Epithelial cell of proximal tubule (primary cell): ENCODE measurements around the gene COPS2. TPM values are rescaled to one million over a fixed set of nuclear protein-coding genes. Genes with fewer than 3 reads are reported as not detected.

Experiments used
- DNase-seq: peaks from one replicate; pipeline ENCODE4 v3.0.0-alpha.2; 2011; ENCODE audit warnings: low read depth
- H3K4me3 ChIP-seq: 2 replicates; pipeline ENCODE4 v1.5.1; 2011; ENCODE audit warnings: low read depth, mild to moderate bottlenecking, low read length
- CTCF ChIP-seq: conservative IDR thresholded peaks from 2 replicates; pipeline ENCODE4 v1.5.1; 2012; ENCODE audit warnings: low read depth, mild to moderate bottlenecking, low read length
- total RNA-seq: library from RNA; depleted of rRNA; stranded (reverse); fragments of >200 nt; gene quantifications from 2 replicates; pipeline ENCODE4 v1.2.3, GENCODE V29; 2015

Gene COPS2
- total RNA-seq, 1 donor from 2014 or later, result 25.7 TPM

DNA sequence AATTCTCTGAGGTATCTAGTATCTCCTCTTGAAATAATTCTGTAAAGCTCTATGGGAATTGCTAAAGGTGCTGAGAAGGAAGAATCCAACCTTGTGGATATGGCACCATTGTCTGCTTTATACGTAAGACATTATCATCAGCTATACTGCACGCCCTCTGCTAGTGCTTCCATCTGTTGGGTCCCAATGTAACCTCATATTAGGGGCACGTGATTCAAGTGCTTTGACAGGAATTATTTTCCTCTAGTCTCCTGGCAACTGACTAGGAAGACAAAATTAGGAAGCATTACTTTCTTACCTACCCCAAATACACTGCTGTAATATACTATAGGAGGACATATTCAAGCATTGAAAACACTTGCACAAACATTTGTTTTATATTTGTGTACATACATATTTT is 24.0 kb downstream of the COPS2 start:
- H3K4me3 ChIP-seq, result no peak overlapping the region
- TF ChIP-seq CTCF, result no peak
- DNase-seq, result no peak

- no peak for TF ChIP-seq CTCF
- no peak for DNase-seq
- H3K4me3 ChIP-seq, result no peak overlapping the region
Measured at GRCh38 chr15:49124371-49124770, 31.0 kb downstream of the COPS2 start.

GRCh38 chr15:49122541-49123062 is 32.8 kb downstream of the COPS2 start:
- TF ChIP-seq CTCF, result no peak
- no peak overlapping the region for H3K4me3 ChIP-seq
- no peak for DNase-seq

DNA sequence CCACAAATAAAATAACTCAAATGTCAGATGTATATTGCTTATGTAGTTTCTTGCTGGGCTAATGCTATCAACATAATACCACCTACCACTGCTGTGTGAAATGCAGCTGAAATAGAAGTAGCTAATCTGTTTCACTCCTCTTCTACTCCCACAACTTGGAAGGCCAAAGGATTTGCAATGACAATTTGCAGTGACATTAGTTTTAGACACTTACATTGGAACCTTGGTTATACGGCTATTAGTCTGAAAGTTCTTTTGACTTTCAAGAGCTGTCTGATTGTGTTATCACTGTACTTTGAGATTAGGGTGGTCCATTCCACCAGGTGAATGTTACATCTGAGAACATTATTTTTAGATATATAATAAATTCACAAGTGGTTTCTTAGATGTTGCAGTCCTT is 33.5 kb downstream of the COPS2 start:
- TF ChIP-seq CTCF, result no peak
- H3K4me3 ChIP-seq, result no peak overlapping the region
- no peak for DNase-seq

DNA sequence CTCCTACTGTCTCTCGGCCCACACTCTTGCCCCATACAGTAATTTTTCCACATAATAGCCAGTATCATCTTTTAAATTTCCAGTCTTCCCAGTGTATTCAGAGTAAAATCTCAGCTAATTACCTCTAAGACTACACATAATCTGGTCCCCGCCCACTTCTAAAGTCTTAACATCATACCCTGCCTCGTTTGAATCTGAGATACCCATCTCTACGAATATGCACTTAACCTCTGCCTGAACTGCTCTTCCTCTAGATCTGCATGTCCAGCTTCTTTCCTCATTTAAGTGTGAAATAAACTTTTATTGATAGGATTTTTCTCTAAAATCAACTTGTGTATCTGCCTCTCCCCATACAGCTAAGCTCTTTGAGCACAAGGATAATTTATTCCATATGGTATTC is 34.6 kb downstream of the COPS2 start:
- H3K4me3 ChIP-seq, result no peak overlapping the region
- DNase-seq, result no peak
- no peak for TF ChIP-seq CTCF

DNA sequence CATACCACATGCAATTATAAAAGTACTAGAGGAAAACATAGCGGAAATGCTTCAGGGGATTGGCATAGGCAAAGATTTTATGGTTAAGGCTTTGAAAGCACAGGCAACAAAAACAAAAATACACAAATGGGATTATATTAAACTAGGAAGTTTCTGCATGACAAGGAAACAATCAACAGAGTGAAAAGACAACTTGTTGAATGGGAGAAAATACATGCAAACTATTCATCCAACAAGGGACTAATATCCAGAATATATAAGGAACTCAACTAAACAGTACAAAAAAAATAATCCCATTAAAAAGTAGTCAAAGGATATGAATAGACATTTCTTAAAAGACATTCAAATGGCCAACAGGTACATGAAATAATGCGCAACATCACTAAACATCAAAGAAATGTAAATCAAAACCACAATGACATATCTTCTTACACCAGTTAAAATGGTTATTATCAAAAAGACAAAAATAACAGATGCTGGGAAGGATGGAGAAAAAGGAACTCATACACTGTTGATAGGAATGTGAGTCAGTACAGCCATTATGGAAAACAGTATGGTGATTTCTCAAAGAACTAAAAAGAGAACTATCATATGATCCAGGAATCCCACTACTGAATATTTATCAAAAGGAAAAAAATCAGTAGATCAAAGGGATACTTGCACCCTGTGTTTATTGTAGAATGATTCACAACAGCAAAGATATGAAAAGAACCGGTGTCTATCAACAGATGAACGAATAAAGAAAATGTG is 39.1 kb downstream of the COPS2 start:
- H3K4me3 ChIP-seq, result no peak overlapping the region
- no peak for TF ChIP-seq CTCF
- no peak for DNase-seq

DNA sequence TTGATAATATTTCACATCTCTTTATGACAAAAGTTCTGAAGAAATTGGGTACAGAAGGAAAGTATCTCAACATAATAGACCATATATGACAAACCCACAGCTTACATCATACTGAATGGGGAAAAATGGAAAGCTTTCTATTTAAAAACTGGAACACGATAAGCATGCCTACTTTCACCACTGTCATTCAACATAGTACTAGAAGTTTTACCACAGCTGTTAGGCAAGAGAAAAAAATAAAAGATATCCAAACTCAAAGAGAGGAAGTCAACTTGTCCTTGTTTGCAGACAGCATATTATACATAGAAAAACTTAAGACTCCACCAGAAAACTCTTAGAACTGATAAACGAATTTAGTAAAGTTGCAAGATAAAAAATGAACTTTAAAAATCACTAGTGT is 40.3 kb downstream of the COPS2 start:
- no peak for TF ChIP-seq CTCF
- H3K4me3 ChIP-seq, result no peak overlapping the region
- DNase-seq, result no peak
